HG03442 (cell line): Measurements from ENCODE around the gene POU5F2.

Experiments used
- ATAC-seq: cut with Tn5 transposase; IDR thresholded peaks from one replicate; pipeline ENCODE4 v1.9.1; 2021; ENCODE audit warnings: mild to moderate bottlenecking, moderate library complexity; ENCODE audit not compliant: unreplicated experiment

The POU5F2 gene

GRCh38 chr5:93741136-93741811 is at the start of gene POU5F2:
TSS of gene POU5F2 (minus strand) at chr5:93741600. CDS start at chr5:93741563, 37 bp downstream.
- ATAC-seq, result no peak

GRCh38 chr5:93790401-93790800 is 49.0 kb upstream of the POU5F2 start:
- no peak for ATAC-seq

GRCh38 chr5:93789173-93790067 is 48.0 kb upstream of the POU5F2 start:
- no peak for ATAC-seq

GRCh38 chr5:93787598-93787997 is 46.2 kb upstream of the POU5F2 start:
- no peak for ATAC-seq

- ATAC-seq, result no peak
These were observed 44.1 kb upstream of the POU5F2 start for GRCh38 chr5:93785475-93785874.

GRCh38 chr5:93782978-93783377 is 41.6 kb upstream of the POU5F2 start:
- ATAC-seq, result no peak

GRCh38 chr5:93777620-93778019 is 36.2 kb upstream of the POU5F2 start:
- no peak for ATAC-seq

- no peak for ATAC-seq
These were observed 15.0 kb upstream of the POU5F2 start for GRCh38 chr5:93756372-93756771.

GRCh38 chr5:93755716-93756115 is 14.3 kb upstream of the POU5F2 start:
- no peak for ATAC-seq

GRCh38 chr5:93748875-93749397 is 7.5 kb upstream of the POU5F2 start:
- peak; percentile 55 for ATAC-seq

- no peak for ATAC-seq
These were observed 5.1 kb upstream of the POU5F2 start for GRCh38 chr5:93746406-93747056.

GRCh38 chr5:93736284-93736683 is 5.1 kb downstream of the POU5F2 start:
- no peak for ATAC-seq

GRCh38 chr5:93735378-93735777 is 6.0 kb downstream of the POU5F2 start:
- ATAC-seq, result no peak

GRCh38 chr5:93731987-93732386 is 9.4 kb downstream of the POU5F2 start:
- ATAC-seq, result no peak

- no peak for ATAC-seq
These were observed 14.8 kb downstream of the POU5F2 start for GRCh38 chr5:93726595-93726994.

GRCh38 chr5:93724791-93725190 is 16.6 kb downstream of the POU5F2 start:
- ATAC-seq, result no peak

GRCh38 chr5:93723681-93724080 is 17.7 kb downstream of the POU5F2 start:
- ATAC-seq, result no peak

GRCh38 chr5:93723005-93723404 is 18.4 kb downstream of the POU5F2 start:
- no peak for ATAC-seq

- no peak for ATAC-seq
These were observed 18.8 kb downstream of the POU5F2 start for GRCh38 chr5:93722588-93722987.

- ATAC-seq, result no peak
These were observed 19.9 kb downstream of the POU5F2 start for GRCh38 chr5:93721511-93721910.

GRCh38 chr5:93721071-93721470 is 20.3 kb downstream of the POU5F2 start:
- ATAC-seq, result no peak
